PC-3 (cell line): Measurements from ENCODE around the gene SFXN1. TPM values are rescaled to one million over a fixed set of nuclear protein-coding genes. Genes with fewer than 3 reads are reported as not detected.

Experiments used
- ATAC-seq: fragments of 200-7000 bp; cut with Tn5 transposase; 2 replicates; pipeline ENCODE4 v1.9.1; 2020; ENCODE audit warnings: mild to moderate bottlenecking, moderate library complexity
- BruUV-seq: library from RNA; stranded (reverse); fragments of 400-500 nt; replicated peaks from 2 replicates; lab custom pipeline; 2021; lab: Mats Ljungman, UMichigan
- CTCF ChIA-PET: fragments of 300-600 bp; sonication (Branson Sonifier 250); formaldehyde crosslinking; loops from one replicate; lab custom pipeline; 2022; ENCODE audit warnings: antibody characterized with exemption; lab: Charles Lee
- POLR2A ChIA-PET: fragments of 300-600 bp; sonication (Branson Sonifier 250); formaldehyde crosslinking; loops from one replicate; lab custom pipeline; 2022; ENCODE audit warnings: antibody characterized with exemption; ENCODE audit not compliant: unreplicated experiment; lab: Charles Lee
- DNase-seq: peaks from one replicate; pipeline ENCODE4 v3.0.0-alpha.2; 2015
- H2AFZ ChIP-seq: fragments of 300-600 bp; sonication (generic); 2 replicates; pipeline ENCODE4 v1.6.0; 2016; ENCODE audit warnings: antibody characterized with exemption, low read length
- H3F3A ChIP-seq: fragments of 300-600 bp; sonication (generic); one replicate; pipeline ENCODE4 v1.6.0; 2017; ENCODE audit warnings: antibody characterized with exemption, low read length, control low read depth, mild to moderate bottlenecking; ENCODE audit not compliant: unreplicated experiment
- H3K27ac ChIP-seq: fragments of 300-600 bp; sonication (generic); 2 replicates; pipeline ENCODE4 v1.5.1; 2016; ENCODE audit warnings: mild to moderate bottlenecking, low read length
- H3K27me3 ChIP-seq: fragments of 300-600 bp; sonication (generic); 2 replicates; pipeline ENCODE4 v1.6.1; 2016; ENCODE audit warnings: low read length, mixed read lengths
- H3K36me3 ChIP-seq: fragments of 300-600 bp; sonication (generic); 2 replicates; pipeline ENCODE4 v1.6.1; 2016; ENCODE audit warnings: low read depth, mixed run types, low read length, mixed read lengths
- H3K4me1 ChIP-seq: fragments of 300-600 bp; sonication (generic); 2 replicates; pipeline ENCODE4 v1.5.1; 2016; ENCODE audit warnings: low read length; ENCODE audit not compliant: insufficient read depth
- H3K4me2 ChIP-seq: fragments of 300-600 bp; sonication (generic); 2 replicates; pipeline ENCODE4 v1.6.0; 2016; ENCODE audit warnings: low read length
- H3K4me3 ChIP-seq: fragments of 300-600 bp; sonication (generic); 2 replicates; pipeline ENCODE4 v1.5.1; 2016; ENCODE audit warnings: mild to moderate bottlenecking, low read length, mixed read lengths
- H3K79me2 ChIP-seq: fragments of 300-600 bp; sonication (generic); 2 replicates; pipeline ENCODE4 v1.6.1; 2017; ENCODE audit warnings: low read length, mixed read lengths
- H3K9ac ChIP-seq: fragments of 300-600 bp; sonication (generic); 2 replicates; pipeline ENCODE4 v1.6.0; 2016; ENCODE audit warnings: mild to moderate bottlenecking, low read length
- H3K9me2 ChIP-seq: fragments of 300-600 bp; sonication (generic); replicated peaks from 2 replicates; pipeline ENCODE4 v1.6.1; 2016; ENCODE audit warnings: mixed run types, low read length, mixed read lengths
- H3K9me3 ChIP-seq: fragments of 300-600 bp; sonication (generic); 2 replicates; pipeline ENCODE4 v1.6.1; 2016; ENCODE audit warnings: low read length, mixed read lengths
- H4K20me1 ChIP-seq: fragments of 300-600 bp; sonication (generic); 2 replicates; pipeline ENCODE4 v1.6.1; 2016; ENCODE audit warnings: low read length, mixed read lengths
- EZH2 ChIP-seq: fragments of 300-600 bp; sonication (generic); IDR thresholded peaks from one replicate; pipeline ENCODE4 v1.6.1; 2017; ENCODE audit warnings: antibody characterized with exemption, mild to moderate bottlenecking, low read length; ENCODE audit not compliant: unreplicated experiment
- EZH2phosphoT487 ChIP-seq: fragments of 300-600 bp; sonication (generic); IDR thresholded peaks from 2 replicates; pipeline ENCODE4 v1.6.1; 2018; ENCODE audit warnings: mild to moderate bottlenecking, antibody characterized with exemption, low read length, borderline replicate concordance
- intact Hi-C: fragments of 100-400 bp; cut with micrococcal nuclease; formaldehyde crosslinking; loops from 2 replicates; pipeline ENCODE4 v1.9.0; 2023
- total RNA-seq: library from RNA; depleted of rRNA; stranded (reverse); fragments of >200 nt; gene quantifications from 2 replicates; pipeline ENCODE4 v1.2.3, GENCODE V29; 2014
- TF ChIP-seq, protein P1 (sequence below): fragments of 300-600 bp; sonication (generic); conservative IDR thresholded peaks from 2 replicates; pipeline ENCODE4 v1.5.1; 2017; ENCODE audit warnings: antibody characterized with exemption, low read depth, mild to moderate bottlenecking, low read length

The SFXN1 gene
- total RNA-seq, 1 experiment from 2014 or later: 46.5 TPM

- H3K9me2 ChIP-seq: no peaks in the 10 kb centered on the region
- TF ChIP-seq, protein P1, sequence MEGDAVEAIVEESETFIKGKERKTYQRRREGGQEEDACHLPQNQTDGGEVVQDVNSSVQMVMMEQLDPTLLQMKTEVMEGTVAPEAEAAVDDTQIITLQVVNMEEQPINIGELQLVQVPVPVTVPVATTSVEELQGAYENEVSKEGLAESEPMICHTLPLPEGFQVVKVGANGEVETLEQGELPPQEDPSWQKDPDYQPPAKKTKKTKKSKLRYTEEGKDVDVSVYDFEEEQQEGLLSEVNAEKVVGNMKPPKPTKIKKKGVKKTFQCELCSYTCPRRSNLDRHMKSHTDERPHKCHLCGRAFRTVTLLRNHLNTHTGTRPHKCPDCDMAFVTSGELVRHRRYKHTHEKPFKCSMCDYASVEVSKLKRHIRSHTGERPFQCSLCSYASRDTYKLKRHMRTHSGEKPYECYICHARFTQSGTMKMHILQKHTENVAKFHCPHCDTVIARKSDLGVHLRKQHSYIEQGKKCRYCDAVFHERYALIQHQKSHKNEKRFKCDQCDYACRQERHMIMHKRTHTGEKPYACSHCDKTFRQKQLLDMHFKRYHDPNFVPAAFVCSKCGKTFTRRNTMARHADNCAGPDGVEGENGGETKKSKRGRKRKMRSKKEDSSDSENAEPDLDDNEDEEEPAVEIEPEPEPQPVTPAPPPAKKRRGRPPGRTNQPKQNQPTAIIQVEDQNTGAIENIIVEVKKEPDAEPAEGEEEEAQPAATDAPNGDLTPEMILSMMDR: no peak
- TF ChIP-seq EZH2: no peak
- no peak for TF ChIP-seq EZH2phosphoT487
- CTCF ChIA-PET: no interaction called here
- H3K27me3 ChIP-seq: peaks cover 64% of the 10 kb centered on the region
- intact Hi-C loops: no loop called here
- H3K9ac ChIP-seq: no peak overlapping the region
- no peaks in the 10 kb centered on the region for H4K20me1 ChIP-seq
- H3K9me3 ChIP-seq: no peaks in the 10 kb centered on the region
- ATAC-seq: no peak
- no peaks in the 10 kb centered on the region for H3K4me1 ChIP-seq
- POLR2A ChIA-PET: no interaction called here
- no TSS peak for BruUV-seq
- H3K4me3 ChIP-seq: no peak overlapping the region
- no peak overlapping the region for H3K4me2 ChIP-seq
- no peak overlapping the region for H3K27ac ChIP-seq
- H3F3A ChIP-seq: no peaks in the 10 kb centered on the region
- no peaks in the 10 kb centered on the region for H3K36me3 ChIP-seq
- no peaks in the 10 kb centered on the region for H3K79me2 ChIP-seq
- no peak overlapping the region for H2AFZ ChIP-seq
- DNase-seq: no peak
Measured at GRCh38 chr5:175550055-175550805, 71.9 kb downstream of the SFXN1 start.

DNA sequence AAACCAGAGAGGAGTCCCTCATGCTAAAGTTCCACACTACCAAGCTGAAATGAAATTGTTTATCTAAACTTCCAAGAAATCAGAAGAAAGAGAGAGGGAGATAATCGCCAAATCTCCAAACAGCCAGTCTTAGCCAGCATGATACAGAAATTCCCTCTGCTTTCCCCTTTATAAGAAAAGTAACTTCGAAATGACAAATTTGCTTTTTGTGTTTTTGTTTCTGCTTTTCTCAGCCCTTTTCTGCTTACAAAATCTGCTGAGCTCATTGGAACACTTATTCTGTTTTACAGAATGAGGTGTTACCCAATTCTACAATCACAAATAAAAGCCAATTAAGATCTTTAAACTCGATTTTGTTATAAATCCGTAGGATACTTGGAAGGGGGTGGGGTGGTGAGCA, 72.9 kb downstream of the SFXN1 start:
- intact Hi-C loops: no loop called here
- ATAC-seq (no peak), DNase-seq (no peak)
- no TSS peak for BruUV-seq
- Histone ChIP-seq H3K27ac (no peak overlapping the region), H3K9ac (no peak overlapping the region), H2AFZ (no peak overlapping the region), H3K79me2 (no peaks in the 10 kb centered on the region), H3F3A (no peaks in the 10 kb centered on the region), H3K4me1 (no peaks in the 10 kb centered on the region), H4K20me1 (no peaks in the 10 kb centered on the region), H3K9me3 (no peaks in the 10 kb centered on the region), H3K4me2 (no peak overlapping the region), H3K27me3 (peaks cover 70% of the 10 kb centered on the region), H3K4me3 (no peak overlapping the region), H3K36me3 (no peaks in the 10 kb centered on the region), H3K9me2 (no peaks in the 10 kb centered on the region)
- CTCF ChIA-PET: no interaction called here
- no peak for TF ChIP-seq EZH2phosphoT487
- TF ChIP-seq, protein P1: no peak
- TF ChIP-seq EZH2: no peak
- POLR2A ChIA-PET: no interaction called here

- Histone ChIP-seq H3K4me2 (no peak overlapping the region), H3K4me1 (no peaks in the 10 kb centered on the region), H3K27ac (no peak overlapping the region), H3K9ac (no peak overlapping the region), H3K36me3 (no peaks in the 10 kb centered on the region), H2AFZ (no peak overlapping the region), H3K79me2 (no peaks in the 10 kb centered on the region), H3K27me3 (peaks cover 48% of the 10 kb centered on the region), H4K20me1 (no peaks in the 10 kb centered on the region), H3F3A (no peaks in the 10 kb centered on the region), H3K9me3 (no peaks in the 10 kb centered on the region), H3K4me3 (no peak overlapping the region), H3K9me2 (no peaks in the 10 kb centered on the region)
- no peak for ATAC-seq
- DNase-seq: no peak
- POLR2A ChIA-PET: no interaction called here
- no TSS peak for BruUV-seq
- TF ChIP-seq EZH2phosphoT487: no peak
- TF ChIP-seq, protein P1: no peak
- TF ChIP-seq EZH2: no peak
- intact Hi-C loops: no loop called here
- CTCF ChIA-PET: no interaction called here
Measured at GRCh38 chr5:175554296-175554695, 75.9 kb downstream of the SFXN1 start.
